Measurements from ENCODE around the gene IPO4. TPM values are rescaled to one million over a fixed set of nuclear protein-coding genes. Genes with fewer than 3 reads are reported as not detected.

IPO4 gene
- total and polyA plus RNA-seq, 2 of the 13 experiments (the other 11 are each of a cell fraction or from before 2014, with no cell fraction given), result 39.0 to 179 TPM

- peak; percentile 94 for TF ChIP-seq ZBTB46 (CRISPR knock-in tag; IDR thresholded peaks at IDR 0.05; ENCODE audit: borderline replicate concordance)
- TF ChIP-seq ZNF780A (CRISPR knock-in tag; IDR thresholded peaks at IDR 0.05), result peak; percentile 95; the same call in 1 of the 2 replicates
- peak; percentile 59; the same call in 1 of the 2 replicates for TF ChIP-seq ZNF121 (CRISPR knock-in tag; IDR thresholded peaks at IDR 0.05)
- no peak for TF ChIP-seq CREBL2 (CRISPR knock-in tag; IDR thresholded peaks at IDR 0.05; ENCODE audit: borderline replicate concordance)
- peak; percentile 96 for TF ChIP-seq MAF1 (CRISPR knock-in tag; IDR thresholded peaks at IDR 0.05; ENCODE audit: borderline replicate concordance)
- peak; percentile 100 for TF ChIP-seq CEBPB (IDR thresholded peaks at IDR 0.05; ENCODE audit: borderline replicate concordance, low read depth, low read length)
- TF ChIP-seq RERE (CRISPR knock-in tag; IDR thresholded peaks at IDR 0.05; ENCODE audit: low read depth), result no peak; the same call in none of the 2 replicates
- peak; percentile 23 for TF ChIP-seq PRPF4 (IDR thresholded peaks at IDR 0.05; ENCODE audit: low read depth, low read length, poor library complexity, severe bottlenecking)
- TF ChIP-seq AHR (CRISPR knock-in tag; IDR thresholded peaks at IDR 0.05), result peak; percentile 99
- TF ChIP-seq HNF4G (IDR thresholded peaks at IDR 0.05; ENCODE audit: borderline replicate concordance, low read depth, low read length), result no peak; the same call in 1 of the 2 replicates
- peak; percentile 93 for TF ChIP-seq HNF4G (CRISPR knock-in tag; IDR thresholded peaks at IDR 0.05; ENCODE audit: borderline replicate concordance, low read depth)
- TF ChIP-seq E2F2 (CRISPR knock-in tag; IDR thresholded peaks at IDR 0.05; ENCODE audit: borderline replicate concordance), result peak; percentile 95
- peak; percentile 98 for TF ChIP-seq ZFX (CRISPR knock-in tag; IDR thresholded peaks at IDR 0.05; ENCODE audit: low read depth)
- no peak for TF ChIP-seq RFX1 (IDR thresholded peaks at IDR 0.05)
- TF ChIP-seq THRA (CRISPR knock-in tag; IDR thresholded peaks at IDR 0.05; ENCODE audit: borderline replicate concordance), result peak; percentile 90
- TF ChIP-seq RAD21 (CRISPR knock-in tag; IDR thresholded peaks at IDR 0.05), result peak; percentile 96
- no peak for TF ChIP-seq PHB2 (IDR thresholded peaks at IDR 0.05; ENCODE audit: partially characterized antibody)
- peak; percentile 97 for TF ChIP-seq SNAPC2 (CRISPR knock-in tag; IDR thresholded peaks at IDR 0.05)
- peak; percentile 100 for TF ChIP-seq SPEN (CRISPR knock-in tag; IDR thresholded peaks at IDR 0.05; ENCODE audit: low read depth)
Observed at GRCh38 chr14:24215495-24216344, 27.1 kb upstream of the IPO4 start, which contains the start of gene MDP1 (continued).

All from HepG2 (cell line).